Epithelial cell of esophagus (primary cell): ENCODE data around the gene FGGY.
"Not testable (repeated sequence)": the region's sequence is repeated elsewhere in the genome, so short reads cannot be mapped to it uniquely, and the experiment has no call there.

Source experiments
- DNase-seq: peaks from one replicate; pipeline ENCODE4 v3.0.0; 2010; ENCODE audit warnings: low read depth
- H3K4me3 ChIP-seq: 2 replicates; pipeline ENCODE4 v1.5.1; 2011; ENCODE audit warnings: mild to moderate bottlenecking, low read length, control low read depth
- CTCF ChIP-seq: IDR thresholded peaks from 2 replicates; pipeline ENCODE4 v1.5.1; 2011; ENCODE audit warnings: low read depth, mild to moderate bottlenecking, low read length, control low read depth, inconsistent platforms; ENCODE audit not compliant: insufficient read depth; ENCODE audit errors: missing control alignments

Gene FGGY

GRCh38 chr1:59733443-59734141 lies 436.7 kb downstream of the FGGY start:
- H3K4me3 ChIP-seq: no peak overlapping the region
- TF ChIP-seq CTCF: no peak
- no peak for DNase-seq

- H3K4me3 ChIP-seq, DNase-seq: not testable (repeated sequence)
These were observed 439.0 kb downstream of the FGGY start for GRCh38 chr1:59735927-59736326.

GRCh38 chr1:59736744-59737143 lies 439.9 kb downstream of the FGGY start:
- DNase-seq: no peak
- no peak overlapping the region for H3K4me3 ChIP-seq
- no peak for TF ChIP-seq CTCF

- H3K4me3 ChIP-seq: no peak overlapping the region
- TF ChIP-seq CTCF: no peak
- no peak for DNase-seq
These were observed 440.7 kb downstream of the FGGY start for GRCh38 chr1:59737638-59738037.

- H3K4me3 ChIP-seq: no peak overlapping the region
- DNase-seq: no peak
- TF ChIP-seq CTCF: no peak
These were observed 441.3 kb downstream of the FGGY start for GRCh38 chr1:59738152-59738551.

GRCh38 chr1:59738591-59739015 lies 441.7 kb downstream of the FGGY start:
- H3K4me3 ChIP-seq: no peak overlapping the region
- TF ChIP-seq CTCF: no peak
- DNase-seq: no peak

- no peak for DNase-seq
- no peak for TF ChIP-seq CTCF
These were observed 442.2 kb downstream of the FGGY start for GRCh38 chr1:59739111-59739510.

More at GRCh38 chr1:59739111-59739510, 442.2 kb downstream of the FGGY start:
- H3K4me3 ChIP-seq: no peak overlapping the region
